Measurements from ENCODE around the gene DOCK2.

The DOCK2 gene

GRCh38 chr5:169889572-169889971 is 252.5 kb downstream of the DOCK2 start:
- ChIA-PET POLR2A (no interaction called here), CTCF (interaction anchor here (1.0 kb wide), 1 partner anchor 8 kb away, joined by 3 read pairs; no protein-coding TSS in a partner anchor)
- no peak for DNase-seq (ENCODE audit: extremely low spot score)
- TF ChIP-seq, protein P1, sequence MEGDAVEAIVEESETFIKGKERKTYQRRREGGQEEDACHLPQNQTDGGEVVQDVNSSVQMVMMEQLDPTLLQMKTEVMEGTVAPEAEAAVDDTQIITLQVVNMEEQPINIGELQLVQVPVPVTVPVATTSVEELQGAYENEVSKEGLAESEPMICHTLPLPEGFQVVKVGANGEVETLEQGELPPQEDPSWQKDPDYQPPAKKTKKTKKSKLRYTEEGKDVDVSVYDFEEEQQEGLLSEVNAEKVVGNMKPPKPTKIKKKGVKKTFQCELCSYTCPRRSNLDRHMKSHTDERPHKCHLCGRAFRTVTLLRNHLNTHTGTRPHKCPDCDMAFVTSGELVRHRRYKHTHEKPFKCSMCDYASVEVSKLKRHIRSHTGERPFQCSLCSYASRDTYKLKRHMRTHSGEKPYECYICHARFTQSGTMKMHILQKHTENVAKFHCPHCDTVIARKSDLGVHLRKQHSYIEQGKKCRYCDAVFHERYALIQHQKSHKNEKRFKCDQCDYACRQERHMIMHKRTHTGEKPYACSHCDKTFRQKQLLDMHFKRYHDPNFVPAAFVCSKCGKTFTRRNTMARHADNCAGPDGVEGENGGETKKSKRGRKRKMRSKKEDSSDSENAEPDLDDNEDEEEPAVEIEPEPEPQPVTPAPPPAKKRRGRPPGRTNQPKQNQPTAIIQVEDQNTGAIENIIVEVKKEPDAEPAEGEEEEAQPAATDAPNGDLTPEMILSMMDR (IDR thresholded peaks at IDR 0.05; ENCODE audit: control extremely low read depth, extremely low read depth, low read depth, missing control alignments) = no peak

DNA sequence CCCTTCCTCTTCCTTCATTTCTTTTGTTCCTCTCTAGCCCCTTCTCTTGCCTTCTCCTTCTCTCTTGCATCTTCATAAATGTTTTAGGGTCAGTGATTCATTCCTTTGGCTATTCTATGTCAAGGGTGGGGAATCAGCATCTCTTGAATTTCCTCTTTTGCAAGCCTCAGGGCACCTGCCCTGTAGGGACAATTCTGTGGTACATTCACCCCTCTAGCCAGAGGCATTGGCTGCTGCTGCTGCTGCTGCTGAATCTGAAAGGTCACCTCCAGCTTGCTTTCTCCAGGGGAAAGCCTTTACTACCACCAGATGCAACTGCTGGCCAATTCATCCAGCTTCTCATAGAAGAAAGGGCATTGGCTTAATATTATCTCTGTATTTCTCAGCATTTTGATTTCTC is 255.9 kb downstream of the DOCK2 start:
- TF ChIP-seq, protein P1 (IDR thresholded peaks at IDR 0.05; ENCODE audit: control extremely low read depth, extremely low read depth, low read depth, missing control alignments) = no peak
- CTCF ChIA-PET = interaction anchor here (0.8 to 1.3 kb wide), 4 partner anchors 11 to 43 kb away, joined by 3 to 5 read pairs (median 3); no protein-coding TSS in a partner anchor
- no peak for DNase-seq (ENCODE audit: extremely low spot score)
- POLR2A ChIA-PET = no interaction called here

GRCh38 chr5:169893571-169893970 is 256.5 kb downstream of the DOCK2 start:
- CTCF ChIA-PET = interaction anchor here (0.8 to 1.3 kb wide), 4 partner anchors 11 to 42 kb away, joined by 3 to 5 read pairs (median 3); no protein-coding TSS in a partner anchor
- TF ChIP-seq, protein P1 (IDR thresholded peaks at IDR 0.05; ENCODE audit: control extremely low read depth, extremely low read depth, low read depth, missing control alignments) = no peak
- no peak for DNase-seq (ENCODE audit: extremely low spot score)
- POLR2A ChIA-PET = no interaction called here

DNA sequence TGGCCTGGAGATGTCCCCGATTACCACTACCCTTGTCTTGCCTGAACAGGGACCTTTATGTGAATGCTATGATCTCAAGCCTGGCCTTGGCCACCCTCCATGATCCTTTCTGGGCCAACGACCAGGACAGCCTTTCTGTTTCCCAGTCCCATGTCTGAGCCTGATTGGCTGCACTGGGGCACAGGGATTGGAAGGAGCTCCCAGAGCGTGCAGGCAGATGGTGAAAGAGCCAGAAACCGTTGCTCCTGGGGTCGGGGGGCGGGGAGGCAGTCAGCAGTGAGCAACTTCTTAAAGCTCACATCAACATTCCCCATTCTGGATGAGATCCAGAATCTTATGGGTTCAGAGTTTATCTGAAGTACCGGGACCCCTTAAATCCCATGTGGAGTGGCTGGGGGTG is 258.9 kb downstream of the DOCK2 start:
- no peak for DNase-seq (ENCODE audit: extremely low spot score)
- ChIA-PET CTCF (interaction anchor here (0.9 kb wide), 1 partner anchor 35 kb away, joined by 3 read pairs; no protein-coding TSS in a partner anchor), POLR2A (no interaction called here)
- TF ChIP-seq, protein P1 (IDR thresholded peaks at IDR 0.05; ENCODE audit: control extremely low read depth, extremely low read depth, low read depth, missing control alignments) = no peak

DNA sequence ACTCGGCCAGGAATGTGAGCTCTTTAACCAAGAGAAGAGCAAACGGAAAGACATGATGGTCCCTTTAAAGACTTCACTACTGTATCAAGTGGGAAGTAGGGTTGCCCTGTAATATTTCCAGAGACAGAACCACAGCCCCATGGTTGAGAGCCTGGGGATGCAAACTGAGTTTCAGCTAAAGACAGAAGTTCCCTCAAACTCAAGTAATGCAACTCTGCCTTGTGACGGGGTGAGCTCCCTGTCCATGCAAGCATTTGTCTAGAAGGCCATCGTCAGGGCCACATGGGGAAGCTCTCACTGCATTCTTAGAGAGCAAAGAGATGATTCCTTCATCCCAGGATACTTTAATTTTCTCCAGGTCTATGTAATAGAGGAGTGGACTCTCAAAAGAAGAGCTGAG is 260.4 kb downstream of the DOCK2 start:
- TF ChIP-seq, protein P1 (IDR thresholded peaks at IDR 0.05; ENCODE audit: control extremely low read depth, extremely low read depth, low read depth, missing control alignments) = no peak
- CTCF ChIA-PET = interaction anchor here (0.7 to 2.2 kb wide), 7 partner anchors 9 to 69 kb away, joined by 3 to 6 read pairs (median 4); no protein-coding TSS in a partner anchor
- POLR2A ChIA-PET = no interaction called here
- DNase-seq (ENCODE audit: extremely low spot score) = no peak

- DNase-seq (ENCODE audit: extremely low spot score) = no peak
- CTCF ChIA-PET = interaction anchor here (0.9 to 1.2 kb wide), 2 partner anchors 10 to 14 kb away, joined by 3 read pairs; no protein-coding TSS in a partner anchor
- TF ChIP-seq, protein P1 (IDR thresholded peaks at IDR 0.05; ENCODE audit: control extremely low read depth, extremely low read depth, low read depth, missing control alignments) = no peak
- POLR2A ChIA-PET = no interaction called here
Measured at GRCh38 chr5:169901896-169902295, 264.8 kb downstream of the DOCK2 start.

Measured in GM10248 (cell line).